Measurements from ENCODE around the gene PNLIPRP3.
"Not testable (repeated sequence)": the region's sequence is repeated elsewhere in the genome, so short reads cannot be mapped to it uniquely, and the experiment has no call there.

GRCh38 chr10:116393246-116393831 lies 34.3 kb upstream of the PNLIPRP3 start:
- TF ChIP-seq CTCF, POLR2A (IDR thresholded peaks at IDR 0.05): not testable (repeated sequence)

Data from lower leg skin (tissue), 3 donors.